OCI-LY7 (cell line): ENCODE data around the gene DIAPH3.

Source experiments
- CTCF ChIP-seq: fragments of 200-600 bp; sonication (generic); conservative IDR thresholded peaks from 2 replicates; pipeline ENCODE4 v1.5.1; 2014; ENCODE audit warnings: mild to moderate bottlenecking, antibody characterized with exemption, low read length, moderate library complexity, mixed read lengths
- EZH2phosphoT487 ChIP-seq: fragments of 200-600 bp; sonication (generic); IDR thresholded peaks from 2 replicates; pipeline ENCODE4 v1.6.1; 2018; ENCODE audit warnings: low read depth, borderline replicate concordance, mild to moderate bottlenecking, mixed run types, antibody characterized with exemption, low read length, moderate library complexity, mixed read lengths

DNA sequence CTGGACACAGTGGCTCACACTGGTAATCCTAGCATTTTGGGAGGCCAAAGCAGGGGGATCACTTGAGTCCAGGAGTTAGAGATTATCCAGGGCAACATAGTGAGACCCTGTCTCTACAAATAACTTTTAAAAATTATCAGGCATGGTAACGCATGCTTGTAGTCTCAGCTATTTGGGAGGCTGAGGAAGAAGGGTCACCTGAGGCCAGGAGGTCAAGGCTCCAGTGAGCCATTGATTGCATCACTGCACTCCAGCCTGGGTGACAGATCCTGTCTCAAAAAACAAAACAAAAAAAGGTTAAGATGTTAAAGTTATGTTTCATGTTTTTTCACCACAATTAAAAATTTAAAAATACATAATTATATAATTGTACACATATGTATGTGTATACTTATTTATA is 19.2 kb upstream of the DIAPH3 start:
- TF ChIP-seq CTCF (no peak), EZH2phosphoT487 (no peak)
